Astrocyte (in vitro differentiated cells and primary cell): Measurements from ENCODE around the gene LYZL1. TPM values are rescaled to one million over a fixed set of nuclear protein-coding genes. Genes with fewer than 3 reads are reported as not detected.

Experiments
- DNase-seq: peaks from one replicate; pipeline ENCODE4 v3.0.0-alpha.2; 2010; ENCODE audit warnings: low read depth
- FAIRE-seq: peaks from 2 replicates; lab custom pipeline; 2011; peaks lifted over from hg19 to GRCh38; lab: Jason Lieb, UNC
- H2AFZ ChIP-seq: 2 replicates; pipeline ENCODE4 v1.6.0; 2012; ENCODE audit warnings: low read depth, low read length, inconsistent platforms
- H3K27ac ChIP-seq: 2 replicates; pipeline ENCODE4 v1.5.1; 2011; ENCODE audit warnings: low read depth, low read length, inconsistent platforms
- H3K27me3 ChIP-seq: 2 replicates; pipeline ENCODE4 v1.6.0; 2011; ENCODE audit warnings: low read length, inconsistent platforms; ENCODE audit not compliant: insufficient read depth
- H3K36me3 ChIP-seq: 2 replicates; pipeline ENCODE4 v1.5.1; 2011; ENCODE audit warnings: low read length, inconsistent platforms; ENCODE audit not compliant: insufficient read depth
- H3K4me1 ChIP-seq: 2 replicates; pipeline ENCODE4 v1.5.1; 2011; ENCODE audit warnings: low read length, inconsistent platforms; ENCODE audit not compliant: insufficient read depth
- H3K4me2 ChIP-seq: 2 replicates; pipeline ENCODE4 v1.6.0; 2012; ENCODE audit warnings: low read length, inconsistent platforms
- H3K4me3 ChIP-seq: 2 replicates; pipeline ENCODE4 v1.5.1; 2011; ENCODE audit warnings: low read depth, mild to moderate bottlenecking, low read length, inconsistent platforms; ENCODE audit not compliant: insufficient read depth
- H3K79me2 ChIP-seq: 2 replicates; pipeline ENCODE4 v1.6.0; 2012; ENCODE audit warnings: mild to moderate bottlenecking, low read length, inconsistent platforms; ENCODE audit not compliant: insufficient read depth
- H3K9ac ChIP-seq: 2 replicates; pipeline ENCODE4 v1.6.0; 2012; ENCODE audit warnings: mild to moderate bottlenecking, low read length, inconsistent platforms
- H3K9me3 ChIP-seq: 2 replicates; pipeline ENCODE4 v1.5.1; 2012; ENCODE audit warnings: low read depth, mild to moderate bottlenecking, low read length, inconsistent platforms; ENCODE audit not compliant: insufficient read depth
- H4K20me1 ChIP-seq: 2 replicates; pipeline ENCODE4 v1.6.0; 2012; ENCODE audit warnings: low read length, inconsistent platforms; ENCODE audit not compliant: insufficient read depth
- H3K27ac Mint-ChIP-seq: one replicate; pipeline ENCODE4 v1.8.0; 2021; ENCODE audit warnings: mild to moderate bottlenecking, mixed read lengths; ENCODE audit not compliant: unreplicated experiment
- H3K27me3 Mint-ChIP-seq: one replicate; pipeline ENCODE4 v1.8.0; 2021; ENCODE audit warnings: low read depth, mixed read lengths; ENCODE audit not compliant: unreplicated experiment
- H3K36me3 Mint-ChIP-seq: one replicate; pipeline ENCODE4 v1.8.0; 2021; ENCODE audit warnings: low read depth, mixed read lengths; ENCODE audit not compliant: unreplicated experiment
- H3K4me1 Mint-ChIP-seq: one replicate; pipeline ENCODE4 v1.8.0; 2021; ENCODE audit warnings: low read depth, mixed read lengths; ENCODE audit not compliant: unreplicated experiment
- H3K4me3 Mint-ChIP-seq: one replicate; pipeline ENCODE4 v1.8.0; 2021; ENCODE audit warnings: mild to moderate bottlenecking, moderate library complexity, mixed read lengths; ENCODE audit not compliant: unreplicated experiment
- H3K9me3 Mint-ChIP-seq: one replicate; pipeline ENCODE4 v1.8.0; 2021; ENCODE audit warnings: mild to moderate bottlenecking, mixed read lengths; ENCODE audit not compliant: unreplicated experiment
- EZH2 ChIP-seq: IDR thresholded peaks from 2 replicates; pipeline ENCODE4 v1.6.1; 2012; ENCODE audit warnings: mild to moderate bottlenecking, low read length, inconsistent platforms; ENCODE audit not compliant: insufficient read depth
- total RNA-seq: library from RNA; stranded (reverse); gene quantifications from 2 replicates; pipeline ENCODE4 v1.2.1, GENCODE V29; 2021
- TF ChIP-seq, protein P1 (sequence below): IDR thresholded peaks from 2 replicates; pipeline ENCODE4 v1.5.1; 2011; ENCODE audit warnings: low read depth, mild to moderate bottlenecking, inconsistent platforms, low read length, moderate library complexity; ENCODE audit not compliant: insufficient read depth

LYZL1 gene
- total RNA-seq, 1 donor from 2014 or later, result not detected

DNA sequence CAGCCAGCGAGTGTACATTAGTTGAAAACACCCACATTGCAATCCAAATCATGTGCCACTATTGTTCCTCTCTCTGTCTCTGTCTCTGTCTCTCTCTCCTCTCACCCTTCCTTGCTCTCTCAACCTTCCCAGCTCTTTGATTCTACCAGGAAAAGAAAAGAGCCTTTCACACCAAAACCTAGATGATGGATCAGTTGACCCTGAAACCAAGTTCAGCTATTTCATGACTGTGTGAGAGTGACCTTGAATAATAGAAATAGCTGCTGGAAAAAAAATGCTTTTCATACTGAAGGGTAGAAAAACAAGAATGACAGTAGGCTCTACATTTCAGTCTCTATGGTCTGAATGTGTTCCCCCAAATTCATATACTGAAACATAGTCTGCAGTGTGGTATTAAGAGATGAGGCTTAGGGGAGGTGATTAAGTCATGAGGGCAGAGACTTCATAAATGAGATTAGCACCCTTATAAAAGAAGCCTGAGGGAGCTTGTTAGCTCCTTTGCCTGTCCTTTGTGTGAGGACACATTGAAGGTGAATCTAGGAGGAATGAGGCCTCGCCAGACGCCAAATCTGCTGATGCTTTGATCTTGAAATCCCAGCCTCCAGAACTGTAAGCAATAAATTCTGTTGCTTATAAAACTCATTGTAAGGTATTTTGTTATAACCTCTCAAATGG is 65.2 kb downstream of the LYZL1 start:
- Histone ChIP-seq H3K9me3 (no peaks in the 10 kb centered on the region), H3K36me3 (no peaks in the 10 kb centered on the region), H3K9ac (no peak overlapping the region), H3K79me2 (no peaks in the 10 kb centered on the region), H3K27ac (no peak overlapping the region), H4K20me1 (no peaks in the 10 kb centered on the region), H3K27me3 (no peaks in the 10 kb centered on the region), H3K4me3 (no peak overlapping the region), H3K4me2 (no peak overlapping the region), H3K4me1 (peaks cover 4% of the 10 kb centered on the region), H2AFZ (no peak overlapping the region)
- TF ChIP-seq EZH2, result no peak
- TF ChIP-seq, protein P1, sequence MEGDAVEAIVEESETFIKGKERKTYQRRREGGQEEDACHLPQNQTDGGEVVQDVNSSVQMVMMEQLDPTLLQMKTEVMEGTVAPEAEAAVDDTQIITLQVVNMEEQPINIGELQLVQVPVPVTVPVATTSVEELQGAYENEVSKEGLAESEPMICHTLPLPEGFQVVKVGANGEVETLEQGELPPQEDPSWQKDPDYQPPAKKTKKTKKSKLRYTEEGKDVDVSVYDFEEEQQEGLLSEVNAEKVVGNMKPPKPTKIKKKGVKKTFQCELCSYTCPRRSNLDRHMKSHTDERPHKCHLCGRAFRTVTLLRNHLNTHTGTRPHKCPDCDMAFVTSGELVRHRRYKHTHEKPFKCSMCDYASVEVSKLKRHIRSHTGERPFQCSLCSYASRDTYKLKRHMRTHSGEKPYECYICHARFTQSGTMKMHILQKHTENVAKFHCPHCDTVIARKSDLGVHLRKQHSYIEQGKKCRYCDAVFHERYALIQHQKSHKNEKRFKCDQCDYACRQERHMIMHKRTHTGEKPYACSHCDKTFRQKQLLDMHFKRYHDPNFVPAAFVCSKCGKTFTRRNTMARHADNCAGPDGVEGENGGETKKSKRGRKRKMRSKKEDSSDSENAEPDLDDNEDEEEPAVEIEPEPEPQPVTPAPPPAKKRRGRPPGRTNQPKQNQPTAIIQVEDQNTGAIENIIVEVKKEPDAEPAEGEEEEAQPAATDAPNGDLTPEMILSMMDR, result no peak
- Mint-ChIP-seq H3K4me1 (peaks cover 19% of the 10 kb centered on the region), H3K4me3 (no peak overlapping the region), H3K36me3 (no peaks in the 10 kb centered on the region), H3K27me3 (no peaks in the 10 kb centered on the region), H3K27ac (no peak overlapping the region), H3K9me3 (no peaks in the 10 kb centered on the region)
- no peak for FAIRE-seq
- no peak for DNase-seq

DNA sequence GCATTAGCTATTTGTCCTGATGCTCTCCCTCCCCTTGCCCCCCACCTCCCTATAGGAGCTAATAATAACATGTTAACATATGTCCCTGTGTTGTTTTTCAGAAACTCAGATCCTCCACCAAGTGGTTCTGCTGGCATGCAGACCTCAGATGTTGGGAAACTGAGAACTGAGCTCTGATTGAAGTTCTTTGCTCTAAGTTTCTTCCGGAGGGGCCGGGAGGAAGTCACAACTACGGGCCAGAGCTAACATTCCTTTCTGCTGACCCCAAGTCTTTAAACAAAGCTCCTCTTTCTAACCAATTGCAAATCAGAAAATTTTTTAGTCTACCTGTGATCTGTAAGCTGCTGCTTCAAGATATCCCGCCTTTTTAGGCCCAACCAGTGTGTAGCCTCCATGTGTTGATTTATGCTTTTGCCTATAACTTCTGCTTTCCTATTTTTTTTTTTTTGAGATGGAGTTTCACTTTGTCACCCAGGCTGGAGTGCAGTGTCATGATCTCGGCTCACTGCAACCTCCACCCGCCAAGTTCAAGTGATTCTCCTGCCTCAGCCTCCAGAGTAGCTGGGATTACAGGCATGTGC is 66.6 kb downstream of the LYZL1 start:
- TF ChIP-seq EZH2, result no peak
- TF ChIP-seq, protein P1, result no peak
- Histone ChIP-seq H3K4me3 (no peak overlapping the region), H3K27ac (no peak overlapping the region), H3K9ac (no peak overlapping the region), H2AFZ (no peak overlapping the region), H4K20me1 (no peaks in the 10 kb centered on the region), H3K27me3 (no peaks in the 10 kb centered on the region), H3K9me3 (no peaks in the 10 kb centered on the region), H3K4me1 (peaks cover 4% of the 10 kb centered on the region), H3K36me3 (no peaks in the 10 kb centered on the region), H3K4me2 (no peak overlapping the region), H3K79me2 (no peaks in the 10 kb centered on the region)
- no peaks in the 10 kb centered on the region for H3K36me3 Mint-ChIP-seq
- H3K9me3 Mint-ChIP-seq, result no peaks in the 10 kb centered on the region
- FAIRE-seq (no peak), DNase-seq (no peak)
- H3K27me3 Mint-ChIP-seq, result no peaks in the 10 kb centered on the region
- H3K4me1 Mint-ChIP-seq, result peaks cover 19% of the 10 kb centered on the region
- no peak overlapping the region for H3K27ac Mint-ChIP-seq
- H3K4me3 Mint-ChIP-seq, result no peak overlapping the region

- Histone ChIP-seq H3K36me3 (no peaks in the 10 kb centered on the region), H2AFZ (no peak overlapping the region), H3K4me2 (no peak overlapping the region), H3K27me3 (no peaks in the 10 kb centered on the region), H3K79me2 (no peaks in the 10 kb centered on the region), H4K20me1 (no peaks in the 10 kb centered on the region), H3K27ac (no peak overlapping the region), H3K4me3 (no peak overlapping the region), H3K9me3 (no peaks in the 10 kb centered on the region), H3K9ac (no peak overlapping the region), H3K4me1 (peaks cover 4% of the 10 kb centered on the region)
- FAIRE-seq, result no peak
- H3K4me3 Mint-ChIP-seq, result no peak overlapping the region
- H3K36me3 Mint-ChIP-seq, result no peaks in the 10 kb centered on the region
- H3K27ac Mint-ChIP-seq, result peak overlapping the region; percentile 47
- no peaks in the 10 kb centered on the region for H3K27me3 Mint-ChIP-seq
- no peak for TF ChIP-seq EZH2
- TF ChIP-seq, protein P1, result no peak
- peak; percentile 56 for DNase-seq
- no peaks in the 10 kb centered on the region for H3K9me3 Mint-ChIP-seq
- H3K4me1 Mint-ChIP-seq, result peaks cover 19% of the 10 kb centered on the region
These were observed 68.1 kb downstream of the LYZL1 start for GRCh38 chr10:29356931-29357330.
